IMR-90 (cell line): ENCODE data around the gene SLC9A7. TPM values are rescaled to one million over a fixed set of nuclear protein-coding genes. Genes with fewer than 3 reads are reported as not detected.
A peak's percentile ranks its signal among the peaks of the same experiment; 100 is the strongest.

Experiments
- ATAC-seq: fragments of 200-7000 bp; cut with Tn5 transposase; 2 replicates; pipeline ENCODE4 v1.9.1; 2020; ENCODE audit warnings: low read depth, mild to moderate bottlenecking, moderate library complexity
- BruUV-seq: library from RNA; stranded (reverse); fragments of 400-500 nt; replicated peaks from 2 replicates; lab custom pipeline; 2021; lab: Mats Ljungman, UMichigan
- CTCF ChIA-PET: fragments of 300-600 bp; formaldehyde crosslinking; extraction: SDS; loops from one replicate; lab custom pipeline; 2021; ENCODE audit warnings: antibody characterized with exemption; lab: Yijun Ruan, JAX
- POLR2A ChIA-PET: fragments of 300-600 bp; sonication (Branson Sonifier 250); formaldehyde crosslinking; loops from one replicate; lab custom pipeline; 2022; ENCODE audit warnings: antibody characterized with exemption; ENCODE audit not compliant: unreplicated experiment; lab: Charles Lee
- DNase-seq: peaks from one replicate; pipeline ENCODE4 v3.0.0; 2013
- H2AFZ ChIP-seq: replicated peaks from 2 replicates; pipeline ENCODE3; 2013; ENCODE audit warnings: low read length, mild to moderate bottlenecking; ENCODE audit not compliant: poor library complexity
- H2AK5ac ChIP-seq: 2 replicates; pipeline ENCODE4 v1.6.1; 2013; ENCODE audit warnings: low read depth, low read length, inconsistent platforms
- H2AK9ac ChIP-seq: replicated peaks from 2 replicates; pipeline ENCODE3; 2013; ENCODE audit warnings: mild to moderate bottlenecking, low read depth, low read length, moderate library complexity; ENCODE audit not compliant: poor library complexity
- H2BK120ac ChIP-seq: 2 replicates; pipeline ENCODE4 v1.6.1; 2013; ENCODE audit warnings: low read depth, low read length, inconsistent platforms
- H2BK15ac ChIP-seq: 3 replicates; pipeline ENCODE4 v1.6.1; 2013; ENCODE audit warnings: low read depth, low read length, inconsistent platforms
- H2BK20ac ChIP-seq: 2 replicates; pipeline ENCODE4 v1.6.1; 2013; ENCODE audit warnings: low read depth, mild to moderate bottlenecking, inconsistent platforms, low read length, moderate library complexity
- H2BK5ac ChIP-seq: 2 replicates; pipeline ENCODE4 v1.6.1; 2013; ENCODE audit warnings: mild to moderate bottlenecking, low read depth, low read length, inconsistent platforms; ENCODE audit not compliant: poor library complexity, severe bottlenecking
- H3K14ac ChIP-seq: replicated peaks from 2 replicates; pipeline ENCODE4 v1.6.1; 2013; ENCODE audit warnings: low read depth, low read length, inconsistent platforms
- H3K18ac ChIP-seq: 2 replicates; pipeline ENCODE4 v1.6.1; 2013; ENCODE audit warnings: low read depth, low read length, control low read depth
- H3K23ac ChIP-seq: 2 replicates; pipeline ENCODE4 v1.6.1; 2013; ENCODE audit warnings: low read depth, low read length, inconsistent platforms
- H3K27ac ChIP-seq: 2 replicates; pipeline ENCODE4 v1.5.1; 2013; ENCODE audit warnings: mild to moderate bottlenecking, control low read depth, low read length; ENCODE audit not compliant: insufficient read depth
- H3K27me3 ChIP-seq: 2 replicates; pipeline ENCODE4 v1.6.1; 2013; ENCODE audit warnings: low read length; ENCODE audit not compliant: control insufficient read depth, insufficient read depth
- H3K36me3 ChIP-seq: 2 replicates; pipeline ENCODE4 v1.6.1; 2013; ENCODE audit warnings: low read length, mixed read lengths; ENCODE audit not compliant: control insufficient read depth, insufficient read depth
- H3K4ac ChIP-seq: 2 replicates; pipeline ENCODE4 v1.6.1; 2013; ENCODE audit warnings: low read depth, low read length, inconsistent platforms
- H3K4me1 ChIP-seq: 2 replicates; pipeline ENCODE4 v1.6.1; 2013; ENCODE audit warnings: low read length, mixed read lengths; ENCODE audit not compliant: control insufficient read depth, insufficient read depth
- H3K4me2 ChIP-seq: 2 replicates; pipeline ENCODE4 v1.6.1; 2013; ENCODE audit warnings: low read depth, mild to moderate bottlenecking, control low read depth, low read length, moderate library complexity
- H3K4me3 ChIP-seq: 2 replicates; pipeline ENCODE4 v1.5.1; 2013; ENCODE audit warnings: low read depth, mild to moderate bottlenecking, control low read depth, low read length, moderate library complexity; ENCODE audit not compliant: insufficient read depth
- H3K56ac ChIP-seq: 2 replicates; pipeline ENCODE4 v1.6.1; 2013; ENCODE audit warnings: low read length, inconsistent platforms; ENCODE audit not compliant: insufficient read depth; ENCODE audit errors: extremely low read depth
- H3K79me1 ChIP-seq, 2 experiments: 2 replicates each; pipeline ENCODE4 v1.6.1; 2013; ENCODE audit warnings: low read length in 2 of 2, inconsistent platforms in 1 of 2, low read depth in 1 of 2
- H3K9ac ChIP-seq: 2 replicates; pipeline ENCODE4 v1.6.1; 2013; ENCODE audit warnings: low read depth, low read length, control low read depth
- H3K9me1 ChIP-seq: 2 replicates; pipeline ENCODE4 v1.6.1; 2013; ENCODE audit warnings: low read length, inconsistent platforms; ENCODE audit not compliant: insufficient read depth
- H3K9me3 ChIP-seq: 2 replicates; pipeline ENCODE4 v1.6.1; 2013; ENCODE audit warnings: low read length; ENCODE audit not compliant: control insufficient read depth, insufficient read depth
- H4K20me1 ChIP-seq: 2 replicates; pipeline ENCODE4 v1.6.1; 2013; ENCODE audit warnings: low read length, inconsistent platforms; ENCODE audit not compliant: insufficient read depth
- H4K5ac ChIP-seq: 2 replicates; pipeline ENCODE4 v1.6.1; 2013; ENCODE audit warnings: mild to moderate bottlenecking, low read depth, low read length, control low read depth
- H4K8ac ChIP-seq, 2 experiments: 2 replicates each; pipeline ENCODE4 v1.6.1; 2013; ENCODE audit warnings: low read depth in 2 of 2, low read length in 2 of 2, control low read depth in 1 of 2, inconsistent platforms in 1 of 2
- H4K91ac ChIP-seq: 2 replicates; pipeline ENCODE4 v1.6.1; 2013; ENCODE audit warnings: low read depth, low read length, inconsistent platforms; ENCODE audit not compliant: insufficient read depth
- BHLHE40 ChIP-seq: fragments of 150-350 bp; IDR thresholded peaks from 2 replicates; pipeline ENCODE4 v1.6.1; 2016; ENCODE audit warnings: mild to moderate bottlenecking, low read depth, low read length
- CEBPB ChIP-seq: IDR thresholded peaks from 2 replicates; pipeline ENCODE4 v1.6.1; 2012; ENCODE audit warnings: low read depth, low read length, improper control_type of control experiment
- MAFK ChIP-seq: IDR thresholded peaks from 2 replicates; pipeline ENCODE4 v1.6.1; 2012; ENCODE audit warnings: low read depth, low read length, improper control_type of control experiment
- NFE2L2 ChIP-seq: fragments of 150-350 bp; IDR thresholded peaks from 2 replicates; pipeline ENCODE4 v1.6.1; 2016; ENCODE audit warnings: low read depth, mild to moderate bottlenecking, low read length
- RCOR1 ChIP-seq: IDR thresholded peaks from 2 replicates; pipeline ENCODE4 v1.6.1; 2012; ENCODE audit warnings: mild to moderate bottlenecking, low read length, improper control_type of control experiment; ENCODE audit not compliant: insufficient replicate concordance
- SMC3 ChIP-seq: fragments of 150-350 bp; IDR thresholded peaks from 2 replicates; pipeline ENCODE4 v1.6.1; 2016; ENCODE audit warnings: low read depth, mild to moderate bottlenecking, antibody characterized with exemption, low read length, moderate library complexity
- USF2 ChIP-seq: fragments of 150-350 bp; IDR thresholded peaks from 2 replicates; pipeline ENCODE4 v1.6.1; 2017; ENCODE audit warnings: mild to moderate bottlenecking, antibody characterized with exemption, low read length, low read depth
- WGBS, 2 experiments: methylation state at CpG; one replicate each; pipeline versions ENCODE4 v1.1.5 to v1.1.7; 2013; ENCODE audit warnings: missing lambda C conversion rate in 2 of 2; ENCODE audit not compliant: insufficient read length in 1 of 2; ENCODE audit errors: extremely low coverage in 2 of 2; 5-methylcytosine and 5-hydroxymethylcytosine counted together
- dilution Hi-C: fragments of 300-500 bp; cut with HindIII; formaldehyde crosslinking; loops from one replicate; pipeline ENCODE4 v1.14.3; 2018; ENCODE audit warnings: low sequenced_read_pairs; ENCODE audit not compliant: unreplicated experiment
- in situ Hi-C: fragments of 300-500 bp; cut with MboI; formaldehyde crosslinking; loops from 3 replicates; pipeline ENCODE4 v1.14.3; 2019; ENCODE audit warnings: low sequenced_read_pairs, inconsistent platforms, mixed read lengths
- intact Hi-C: fragments of 100-400 bp; cut with micrococcal nuclease; formaldehyde crosslinking; loops from 2 replicates; pipeline ENCODE4 v1.10.0; 2022
- polyA plus RNA-seq, 3 experiments: library from polyadenylated mRNA; depleted of rRNA; stranded (reverse); fragments of >200 nt; gene quantifications; 2 replicates each; pipeline ENCODE4 v1.2.3, GENCODE V29; 2012; ENCODE audit warnings: low replicate concordance in 1 of 3
- total RNA-seq: library from RNA; depleted of rRNA; stranded (reverse); fragments of >200 nt; gene quantifications from 2 replicates; pipeline ENCODE4 v1.2.3, GENCODE V29; 2012

Gene SLC9A7
- total and polyA plus RNA-seq, 2 of the 4 experiments (the other 2 are of a cell fraction) = 14.4 to 76.4 TPM

DNA sequence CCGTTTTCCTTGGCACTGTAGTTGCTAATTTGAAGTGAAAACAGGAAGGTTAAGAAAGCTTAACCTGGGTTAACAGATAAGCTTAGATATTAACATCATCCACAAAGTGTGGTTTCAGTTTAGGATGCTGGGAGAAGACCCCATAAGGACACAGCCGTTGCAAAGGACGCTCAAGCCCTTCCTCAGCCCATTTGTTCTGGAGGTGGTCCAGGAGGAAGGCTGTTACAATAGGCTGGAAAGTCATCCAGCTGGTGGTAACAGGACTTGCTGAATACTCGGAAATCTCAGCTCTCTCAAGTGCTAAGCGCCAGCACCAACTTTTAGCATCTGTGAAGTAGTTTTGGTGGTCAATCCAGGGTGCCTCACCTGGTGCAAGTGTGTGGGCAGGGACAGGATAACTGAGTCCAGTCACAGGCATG is 171.2 kb downstream of the SLC9A7 start:
- H3K79me1 ChIP-seq = peaks cover 6 to 24% of the 10 kb centered on the region in 2 experiments
- WGBS, 2 experiments = no CpG with 5 or more reads among the region's 5 CpGs
- peak overlapping the region; percentile 90; the same call in 1 of the 2 replicates for H2AK5ac ChIP-seq
- peak overlapping the region; percentile 90 for H3K14ac ChIP-seq
- ATAC-seq (no peak), DNase-seq (no peak)
- H3K9ac ChIP-seq = peak overlapping the region; percentile 55
- peak overlapping the region; percentile 90 for H2BK20ac ChIP-seq
- peak overlapping the region; percentile 89 to 93 for H4K8ac ChIP-seq
- peak overlapping the region; percentile 89 for H2BK5ac ChIP-seq
- no peak for TF ChIP-seq BHLHE40
- TF ChIP-seq SMC3 = no peak
- no peak for TF ChIP-seq RCOR1
- TF ChIP-seq CEBPB = no peak
- no peak for TF ChIP-seq NFE2L2
- TF ChIP-seq MAFK = no peak
- TF ChIP-seq USF2 = no peak
- no peaks in the 10 kb centered on the region for H3K9me3 ChIP-seq
- peaks cover 12% of the 10 kb centered on the region for H3K4me1 ChIP-seq
- peak overlapping the region; percentile 83 for H3K4me2 ChIP-seq
- no TSS peak for BruUV-seq
- in situ Hi-C loops (no loop called here), dilution Hi-C loops (no loop called here), intact Hi-C loops (loop anchor here (5.0 kb wide), 1 partner anchor 40 kb away; no protein-coding TSS in a partner anchor)
- H2BK15ac ChIP-seq = peak overlapping the region; percentile 75
- peak overlapping the region; percentile 81 for H4K91ac ChIP-seq
- H3K23ac ChIP-seq = peak overlapping the region; percentile 91
- peak overlapping the region; percentile 39; the same call in 1 of the 2 replicates for H3K56ac ChIP-seq
- ChIA-PET CTCF (no interaction called here), POLR2A (no interaction called here)
- peak overlapping the region; percentile 67 for H2AFZ ChIP-seq
- no peaks in the 10 kb centered on the region for H3K27me3 ChIP-seq
- H2BK120ac ChIP-seq = peak overlapping the region; percentile 95
- H3K36me3 ChIP-seq = no peaks in the 10 kb centered on the region
- no peak overlapping the region for H3K4me3 ChIP-seq
- peak overlapping the region; percentile 0 for H2AK9ac ChIP-seq
- peak overlapping the region; percentile 83 for H4K5ac ChIP-seq
- peak overlapping the region; percentile 88 for H3K27ac ChIP-seq
- H3K18ac ChIP-seq = peak overlapping the region; percentile 89
- no peaks in the 10 kb centered on the region for H4K20me1 ChIP-seq
- peak overlapping the region; percentile 93 for H3K4ac ChIP-seq
- H3K9me1 ChIP-seq = peaks cover 7% of the 10 kb centered on the region; the same call in 1 of the 2 replicates
